Keratinocyte (primary cell): ENCODE data around the gene PCSK6. TPM values are rescaled to one million over a fixed set of nuclear protein-coding genes. Genes with fewer than 3 reads are reported as not detected.
A peak's percentile ranks its signal among the peaks of the same experiment; 100 is the strongest.

Experiments used
- DNase-seq: peaks from one replicate; pipeline ENCODE4 v3.0.0-alpha.2; 2011; ENCODE audit warnings: low read depth, missing footprints, low spot score
- FAIRE-seq: peaks from 2 replicates; lab custom pipeline; 2011; peaks lifted over from hg19 to GRCh38; lab: Jason Lieb, UNC
- H2AFZ ChIP-seq: 2 replicates; pipeline ENCODE4 v1.6.0; 2012; ENCODE audit warnings: low read length, control low read depth, inconsistent platforms; ENCODE audit not compliant: control insufficient read depth
- H3K27ac ChIP-seq: 2 replicates; pipeline ENCODE4 v1.5.1; 2011; ENCODE audit warnings: low read length; ENCODE audit not compliant: control insufficient read depth, insufficient read depth
- H3K27me3 ChIP-seq: 3 replicates; pipeline ENCODE4 v1.6.0; 2011; ENCODE audit warnings: low read length; ENCODE audit not compliant: control insufficient read depth, insufficient read depth; ENCODE audit errors: extremely low read depth
- H3K36me3 ChIP-seq, 2 experiments: 2 replicates in 1 of 2; 3 replicates in 1 of 2; pipeline ENCODE4 v1.5.1; 2011; ENCODE audit warnings: low read length in 2 of 2, mild to moderate bottlenecking in 1 of 2; ENCODE audit not compliant: control insufficient read depth in 2 of 2, insufficient read depth in 2 of 2; ENCODE audit errors: extremely low read depth in 1 of 2
- H3K4me1 ChIP-seq: 3 replicates; pipeline ENCODE4 v1.5.1; 2011; ENCODE audit warnings: low read length; ENCODE audit not compliant: control insufficient read depth, insufficient read depth; ENCODE audit errors: extremely low read depth
- H3K4me2 ChIP-seq: 3 replicates; pipeline ENCODE4 v1.6.0; 2011; ENCODE audit warnings: low read depth, low read length; ENCODE audit not compliant: control insufficient read depth, insufficient read depth; ENCODE audit errors: extremely low read depth
- H3K4me3 ChIP-seq, 3 experiments: fragments of 200-600 bp in 1 of 3; sonication (generic) in 1 of 3; 2 replicates in 2 of 3; 3 replicates in 1 of 3; pipeline ENCODE4 v1.5.1; 2011 to 2016; ENCODE audit warnings: low read length in 3 of 3, mild to moderate bottlenecking in 3 of 3, control low read depth in 2 of 3, inconsistent platforms in 1 of 3, low read depth in 1 of 3, mixed read lengths in 1 of 3, mixed run types in 1 of 3, moderate library complexity in 1 of 3; ENCODE audit not compliant: control insufficient read depth in 2 of 3, insufficient read depth in 2 of 3; ENCODE audit errors: extremely low read depth in 1 of 3
- H3K79me2 ChIP-seq: 2 replicates; pipeline ENCODE4 v1.6.0; 2012; ENCODE audit warnings: low read length; ENCODE audit not compliant: control insufficient read depth, insufficient read depth
- H3K9ac ChIP-seq: 3 replicates; pipeline ENCODE4 v1.6.0; 2011; ENCODE audit warnings: low read length; ENCODE audit not compliant: control insufficient read depth, insufficient read depth; ENCODE audit errors: extremely low read depth
- H3K9me1 ChIP-seq: 3 replicates; pipeline ENCODE4 v1.6.0; 2011; ENCODE audit warnings: low read length; ENCODE audit not compliant: control insufficient read depth, insufficient read depth; ENCODE audit errors: extremely low read depth
- H3K9me3 ChIP-seq: 2 replicates; pipeline ENCODE4 v1.5.1; 2012; ENCODE audit warnings: low read depth, low read length; ENCODE audit not compliant: control insufficient read depth
- H4K20me1 ChIP-seq: 3 replicates; pipeline ENCODE4 v1.6.0; 2011; ENCODE audit warnings: low read length; ENCODE audit not compliant: control insufficient read depth, insufficient read depth; ENCODE audit errors: extremely low read depth
- EZH2 ChIP-seq: IDR thresholded peaks from one replicate; pipeline ENCODE4 v1.6.1; 2012; ENCODE audit warnings: inconsistent platforms, mild to moderate bottlenecking, low read length, moderate library complexity
- dilution Hi-C: fragments of 300-500 bp; cut with MboI; formaldehyde crosslinking; loops from one replicate; pipeline ENCODE4 v1.7.0; 2020; ENCODE audit warnings: low sequenced_read_pairs; ENCODE audit not compliant: extremely low pct_ligation_motif_present
- polyA plus RNA-seq, 5 experiments: library from polyadenylated mRNA; depleted of rRNA in 3 of 5; stranded (reverse) in 3 of 5; stranded (forward) in 1 of 5; unstranded in 1 of 5; fragments of >200 nt; gene quantifications; 1 replicate in 1 of 5; 2 replicates in 3 of 5; 3 replicates in 1 of 5; pipeline versions ENCODE4 v1.2.1 to v1.2.3, GENCODE V29; 2011 to 2012; ENCODE audit warnings: missing spikeins in 2 of 5, low read depth in 1 of 5, low replicate concordance in 1 of 5
- TF ChIP-seq, protein P1 (sequence below), 3 experiments: IDR thresholded peaks in 1 of 3; conservative IDR thresholded peaks in 1 of 3; optimal IDR thresholded peaks in 1 of 3; 2 replicates in 2 of 3; 3 replicates in 1 of 3; pipeline versions ENCODE3 to v1.5.1; 2011; ENCODE audit warnings: low read length in 3 of 3, mild to moderate bottlenecking in 3 of 3, moderate library complexity in 2 of 3, control low read depth in 1 of 3, inconsistent platforms in 1 of 3; ENCODE audit not compliant: insufficient read depth in 2 of 3; ENCODE audit errors: extremely low read depth in 1 of 3

Gene PCSK6
- polyA plus RNA-seq, 1 donor (not counting 4 experiments of a cell fraction or from before 2014, with no cell fraction given) = 3.1 TPM

DNA sequence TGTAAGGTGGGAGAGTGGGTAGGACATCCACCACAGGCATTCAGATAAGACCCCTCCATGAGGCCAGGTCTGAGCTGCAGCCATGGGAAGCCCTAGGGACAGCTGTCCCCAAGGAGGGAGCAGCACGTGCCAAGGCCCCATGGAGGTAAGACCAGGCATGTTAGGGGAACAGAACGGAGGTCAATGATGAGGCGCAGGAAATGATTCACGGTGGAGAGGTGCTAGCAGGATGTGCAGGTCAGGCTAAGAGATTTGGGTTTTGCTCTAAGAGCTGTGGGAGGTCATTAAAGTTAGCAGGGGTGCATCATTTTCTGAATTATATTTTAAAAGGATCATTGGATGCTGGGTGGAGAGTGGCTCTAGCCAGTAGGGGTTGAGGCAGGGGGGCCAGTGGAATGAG is 128.1 kb downstream of the PCSK6 start:
- no peak for DNase-seq
- H3K36me3 ChIP-seq = no peaks in the 10 kb centered on the region
- dilution Hi-C loops = no loop called here

DNA sequence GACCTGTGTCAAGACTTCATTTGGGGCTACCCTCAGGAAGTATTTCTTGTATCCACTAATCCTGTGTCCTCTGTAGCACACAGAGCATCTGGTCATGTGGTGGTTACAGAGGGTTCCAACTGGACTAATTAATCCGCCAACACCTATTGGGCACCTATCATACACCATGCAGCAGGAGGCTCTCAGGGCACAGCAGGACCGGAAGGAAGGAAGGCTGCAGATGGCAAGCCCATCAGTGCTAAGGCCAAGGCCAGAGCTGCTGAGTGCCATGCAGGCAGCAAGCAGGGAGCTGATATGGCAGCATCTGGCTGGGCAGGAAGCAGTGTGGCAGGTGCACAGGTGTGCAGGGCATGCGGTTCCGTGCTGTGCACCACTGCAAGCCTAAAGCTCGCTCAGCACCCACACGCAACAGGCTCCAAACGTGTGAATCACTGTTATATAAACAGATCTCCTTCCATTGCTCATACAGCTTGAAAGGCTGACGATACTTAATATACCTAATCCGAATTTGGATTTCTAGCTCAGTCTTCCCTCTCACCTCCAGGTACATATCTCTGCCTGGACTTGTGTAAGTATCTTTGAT is 130.1 kb downstream of the PCSK6 start:
- Histone ChIP-seq H3K27me3 (no peaks in the 10 kb centered on the region), H3K4me2 (peak overlapping the region; percentile 74), H3K9me3 (no peaks in the 10 kb centered on the region), H4K20me1 (no peaks in the 10 kb centered on the region), H3K79me2 (no peaks in the 10 kb centered on the region), H3K4me3 (peak overlapping the region in 1 of 3 experiments; percentile 8), H3K9me1 (peaks cover 2% of the 10 kb centered on the region), H3K36me3 (no peaks in the 10 kb centered on the region), H2AFZ (no peak overlapping the region), H3K9ac (peak overlapping the region; percentile 20), H3K4me1 (peaks cover 47% of the 10 kb centered on the region), H3K27ac (peak overlapping the region; percentile 64)
- TF ChIP-seq, protein P1, sequence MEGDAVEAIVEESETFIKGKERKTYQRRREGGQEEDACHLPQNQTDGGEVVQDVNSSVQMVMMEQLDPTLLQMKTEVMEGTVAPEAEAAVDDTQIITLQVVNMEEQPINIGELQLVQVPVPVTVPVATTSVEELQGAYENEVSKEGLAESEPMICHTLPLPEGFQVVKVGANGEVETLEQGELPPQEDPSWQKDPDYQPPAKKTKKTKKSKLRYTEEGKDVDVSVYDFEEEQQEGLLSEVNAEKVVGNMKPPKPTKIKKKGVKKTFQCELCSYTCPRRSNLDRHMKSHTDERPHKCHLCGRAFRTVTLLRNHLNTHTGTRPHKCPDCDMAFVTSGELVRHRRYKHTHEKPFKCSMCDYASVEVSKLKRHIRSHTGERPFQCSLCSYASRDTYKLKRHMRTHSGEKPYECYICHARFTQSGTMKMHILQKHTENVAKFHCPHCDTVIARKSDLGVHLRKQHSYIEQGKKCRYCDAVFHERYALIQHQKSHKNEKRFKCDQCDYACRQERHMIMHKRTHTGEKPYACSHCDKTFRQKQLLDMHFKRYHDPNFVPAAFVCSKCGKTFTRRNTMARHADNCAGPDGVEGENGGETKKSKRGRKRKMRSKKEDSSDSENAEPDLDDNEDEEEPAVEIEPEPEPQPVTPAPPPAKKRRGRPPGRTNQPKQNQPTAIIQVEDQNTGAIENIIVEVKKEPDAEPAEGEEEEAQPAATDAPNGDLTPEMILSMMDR (optimal IDR thresholded peaks at IDR 0.05 in 1 of 3, IDR thresholded peaks at IDR 0.05 in 1 of 3, conservative IDR thresholded peaks at IDR 0.05 in 1 of 3; ENCODE audit: extremely low read depth in 1 of 3, insufficient read depth in 2 of 3, low read length in 3 of 3) = no peak
- TF ChIP-seq EZH2 = no peak
- FAIRE-seq (no peak), DNase-seq (peak; percentile 77)
- dilution Hi-C loops = no loop called here

More for the DNA sequence above, 128.1 kb downstream of the PCSK6 start:
- no peaks in the 10 kb centered on the region for H3K79me2 ChIP-seq
- H3K9me1 ChIP-seq = peaks cover 2% of the 10 kb centered on the region
- H3K27ac ChIP-seq = peak overlapping the region; percentile 38
- H2AFZ ChIP-seq = no peak overlapping the region
- peak; percentile 92 for FAIRE-seq
- H4K20me1 ChIP-seq = no peaks in the 10 kb centered on the region
- peak overlapping the region; percentile 43 for H3K4me2 ChIP-seq
- H3K4me1 ChIP-seq = peaks cover 47% of the 10 kb centered on the region
- H3K9me3 ChIP-seq = no peaks in the 10 kb centered on the region
- H3K27me3 ChIP-seq = no peaks in the 10 kb centered on the region
- TF ChIP-seq EZH2 = no peak
- no peak overlapping the region for H3K9ac ChIP-seq
- no peak overlapping the region for H3K4me3 ChIP-seq
